ENCODE results near the gene RORC.

GRCh38 chr1:151814971-151815545, 16.5 kb downstream of the RORC start:
- TF ChIP-seq CTCF (IDR thresholded peaks at IDR 0.05) (no peak), SIN3A (IDR thresholded peaks at IDR 0.05; ENCODE audit: borderline replicate concordance, low read depth, low read length) (no peak), POLR2AphosphoS5 (IDR thresholded peaks at IDR 0.05; ENCODE audit: low read depth, low read length) (no peak), CHD2 (IDR thresholded peaks at IDR 0.05; ENCODE audit: low read length, partially characterized antibody) (no peak), EP300 (IDR thresholded peaks at IDR 0.05; ENCODE audit: borderline replicate concordance in 1 of 2, low read depth in 1 of 2, low read length in 1 of 2) (no peak), MAX (IDR thresholded peaks at IDR 0.05; ENCODE audit: low read depth) (no peak), RCOR1 (IDR thresholded peaks at IDR 0.05; ENCODE audit: low read length) (no peak)

Data from SK-N-SH (cell line).